ENCODE data around the gene METTL15. TPM values are rescaled to one million over a fixed set of nuclear protein-coding genes. Genes with fewer than 3 reads are reported as not detected.

Gene METTL15
- total RNA-seq, 1 experiment from 2014 or later: 12.4 TPM

- ChIA-PET CTCF (no interaction called here), POLR2A (ENCODE audit: unreplicated experiment) (no interaction called here)
- intact Hi-C loops (cut with micrococcal nuclease): no loop called here
- Histone ChIP-seq H3K4me2 (ENCODE audit: low read length) (no peak overlapping the region), H3K27me3 (ENCODE audit: low read length) (no peaks in the 10 kb centered on the region), H4K20me1 (ENCODE audit: low read length) (no peaks in the 10 kb centered on the region), H3K9ac (ENCODE audit: low read length) (no peak overlapping the region), H3K9me2 (replicated peaks; ENCODE audit: low read length) (no peaks in the 10 kb centered on the region), H2AFZ (ENCODE audit: low read length) (no peak overlapping the region), H3K4me3 (ENCODE audit: low read length) (no peak overlapping the region), H3K79me2 (ENCODE audit: low read length) (no peaks in the 10 kb centered on the region), H3K9me3 (ENCODE audit: low read length) (no peaks in the 10 kb centered on the region), H3K27ac (ENCODE audit: low read length) (no peak overlapping the region), H3F3A (ENCODE audit: low read length, unreplicated experiment) (no peaks in the 10 kb centered on the region), H3K4me1 (ENCODE audit: insufficient read depth, low read length) (no peaks in the 10 kb centered on the region), H3K36me3 (ENCODE audit: low read depth, low read length) (no peaks in the 10 kb centered on the region)
- no peak for ATAC-seq
- DNase-seq: no peak
- no peak for TF ChIP-seq EZH2phosphoT487 (IDR thresholded peaks at IDR 0.05; ENCODE audit: borderline replicate concordance, low read length)
- no TSS peak for BruUV-seq (replicated peaks)
Measured at GRCh38 chr11:28296426-28296825, 188.2 kb downstream of the METTL15 start.

GRCh38 chr11:28298209-28298608, 190.0 kb downstream of the METTL15 start:
- no TSS peak for BruUV-seq (replicated peaks)
- TF ChIP-seq CTCF (conservative IDR thresholded peaks at IDR 0.05; ENCODE audit: low read depth, low read length) (no peak), EZH2phosphoT487 (IDR thresholded peaks at IDR 0.05; ENCODE audit: borderline replicate concordance, low read length) (no peak)

GRCh38 chr11:28303477-28304191, 195.4 kb downstream of the METTL15 start:
- no peaks in the 10 kb centered on the region for H3F3A ChIP-seq (ENCODE audit: low read length, unreplicated experiment)
- POLR2A ChIA-PET (ENCODE audit: unreplicated experiment): interaction anchor here (0.6 kb wide), 1 partner anchor 900 kb away, joined by 7 read pairs; no protein-coding TSS in a partner anchor
- H2AFZ ChIP-seq (ENCODE audit: low read length): no peak overlapping the region
- no peaks in the 10 kb centered on the region for H3K36me3 ChIP-seq (ENCODE audit: low read depth, low read length)
- H3K4me2 ChIP-seq (ENCODE audit: low read length): peak overlapping the region; percentile 45
- no peak overlapping the region for H3K4me3 ChIP-seq (ENCODE audit: low read length)
- no peaks in the 10 kb centered on the region for H3K79me2 ChIP-seq (ENCODE audit: low read length)
- ATAC-seq: peak; percentile 74
- H4K20me1 ChIP-seq (ENCODE audit: low read length): no peaks in the 10 kb centered on the region
- peaks cover 15% of the 10 kb centered on the region; the same call in 1 of the 2 replicates for H3K4me1 ChIP-seq (ENCODE audit: insufficient read depth, low read length)
- H3K9ac ChIP-seq (ENCODE audit: low read length): peak overlapping the region; percentile 38
- no peak for TF ChIP-seq CTCF (conservative IDR thresholded peaks at IDR 0.05; ENCODE audit: low read depth, low read length)
- no peak for TF ChIP-seq EZH2 (IDR thresholded peaks at IDR 0.05; ENCODE audit: low read length, unreplicated experiment)
- TF ChIP-seq EZH2phosphoT487 (IDR thresholded peaks at IDR 0.05; ENCODE audit: borderline replicate concordance, low read length): no peak
- no peaks in the 10 kb centered on the region for H3K27me3 ChIP-seq (ENCODE audit: low read length)
- intact Hi-C loops (cut with micrococcal nuclease): no loop called here
- no TSS peak for BruUV-seq (replicated peaks)
- DNase-seq: peak; percentile 50
- no peaks in the 10 kb centered on the region for H3K9me2 ChIP-seq (replicated peaks; ENCODE audit: low read length)
- peak overlapping the region; percentile 85 for H3K27ac ChIP-seq (ENCODE audit: low read length)
- H3K9me3 ChIP-seq (ENCODE audit: low read length): no peaks in the 10 kb centered on the region
- CTCF ChIA-PET: no interaction called here

More at GRCh38 chr11:28298209-28298608, 190.0 kb downstream of the METTL15 start:
- no peaks in the 10 kb centered on the region for H3K27me3 ChIP-seq (ENCODE audit: low read length)
- H3K9me3 ChIP-seq (ENCODE audit: low read length): no peaks in the 10 kb centered on the region
- intact Hi-C loops (cut with micrococcal nuclease): no loop called here
- no peaks in the 10 kb centered on the region for H4K20me1 ChIP-seq (ENCODE audit: low read length)
- no peaks in the 10 kb centered on the region for H3K36me3 ChIP-seq (ENCODE audit: low read depth, low read length)
- no peak overlapping the region for H3K4me3 ChIP-seq (ENCODE audit: low read length)
- H3F3A ChIP-seq (ENCODE audit: low read length, unreplicated experiment): no peaks in the 10 kb centered on the region
- H3K27ac ChIP-seq (ENCODE audit: low read length): no peak overlapping the region
- no peak overlapping the region for H3K9ac ChIP-seq (ENCODE audit: low read length)
- DNase-seq: no peak
- CTCF ChIA-PET: no interaction called here
- POLR2A ChIA-PET (ENCODE audit: unreplicated experiment): no interaction called here
- H3K79me2 ChIP-seq (ENCODE audit: low read length): no peaks in the 10 kb centered on the region
- peaks cover 4% of the 10 kb centered on the region; the same call in 1 of the 2 replicates for H3K4me1 ChIP-seq (ENCODE audit: insufficient read depth, low read length)
- no peaks in the 10 kb centered on the region for H3K9me2 ChIP-seq (replicated peaks; ENCODE audit: low read length)
- H2AFZ ChIP-seq (ENCODE audit: low read length): no peak overlapping the region
- H3K4me2 ChIP-seq (ENCODE audit: low read length): no peak overlapping the region
- ATAC-seq: no peak
